Brain microvascular endothelial cell (primary cell): ENCODE measurements around the gene RNF31.

ENCODE experiments used
- DNase-seq: peaks from one replicate; pipeline ENCODE4 v3.0.0-alpha.2; 2020
- H3K27ac ChIP-seq: fragments of 250-450 bp; sonication (Bioruptor Pico); 2 replicates; pipeline ENCODE4 v1.5.1; 2020; ENCODE audit warnings: mild to moderate bottlenecking, moderate library complexity
- H3K27me3 ChIP-seq: fragments of 250-450 bp; sonication (Bioruptor Pico); replicated peaks from 2 replicates; pipeline ENCODE4 v1.5.1; 2020; ENCODE audit warnings: mild to moderate bottlenecking
- H3K36me3 ChIP-seq: fragments of 250-450 bp; sonication (Bioruptor Pico); replicated peaks from 2 replicates; pipeline ENCODE4 v1.5.1; 2020; ENCODE audit warnings: mild to moderate bottlenecking
- H3K4me3 ChIP-seq: 2 replicates; pipeline ENCODE4 v1.5.1; 2011; ENCODE audit warnings: low read depth, mild to moderate bottlenecking, control low read depth, low read length, moderate library complexity
- CTCF ChIP-seq: IDR thresholded peaks from 2 replicates; pipeline ENCODE4 v1.5.1; 2011; ENCODE audit warnings: low read depth, mild to moderate bottlenecking, moderate library complexity, low read length, control low read depth, inconsistent platforms; ENCODE audit errors: missing control alignments
- in situ Hi-C: cut with HindIII; loops from 2 replicates; pipeline ENCODE4 v1.10.0; 2017; ENCODE audit warnings: low sequenced_read_pairs, low pct_ligation_motif_present

RNF31 gene

GRCh38 chr14:24130380-24130716, 16.9 kb upstream of the RNF31 start, which contains the start of gene FITM1:
Gene FITM1 (plus strand): TSS chr14:24130659. CDS start chr14:24131564, 905 bp downstream.
- no peak for TF ChIP-seq CTCF
- DNase-seq, result no peak
- Histone ChIP-seq H3K27ac (no peak within 1 kb of the TSS), H3K27me3 (no peaks in the 10 kb centered on the region), H3K4me3 (no peak within 1 kb of the TSS), H3K36me3 (no peaks in the 10 kb centered on the region)
- in situ Hi-C loops, result no loop called here

- H3K36me3 ChIP-seq, result no peaks in the 10 kb centered on the region
- TF ChIP-seq CTCF, result no peak
Observed at GRCh38 chr14:24130717-24131548, 16.4 kb upstream of the RNF31 start.

GRCh38 chr14:24131549-24131966, 15.7 kb upstream of the RNF31 start:
- H3K27ac ChIP-seq, result no peak overlapping the region
- H3K4me3 ChIP-seq, result no peak overlapping the region
- H3K27me3 ChIP-seq, result no peaks in the 10 kb centered on the region
- no peak for DNase-seq
- H3K36me3 ChIP-seq, result no peaks in the 10 kb centered on the region
- in situ Hi-C loops, result no loop called here
- TF ChIP-seq CTCF, result no peak

More at GRCh38 chr14:24130717-24131548, 16.4 kb upstream of the RNF31 start:
- in situ Hi-C loops, result no loop called here
- no peak overlapping the region for H3K27ac ChIP-seq
- DNase-seq, result no peak
- no peak overlapping the region for H3K4me3 ChIP-seq
- H3K27me3 ChIP-seq, result no peaks in the 10 kb centered on the region

GRCh38 chr14:24132061-24132685, 15.1 kb upstream of the RNF31 start:
- H3K27me3 ChIP-seq, result no peaks in the 10 kb centered on the region
- no peak for TF ChIP-seq CTCF
- no peak overlapping the region for H3K27ac ChIP-seq
- in situ Hi-C loops, result no loop called here
- no peak overlapping the region for H3K4me3 ChIP-seq
- DNase-seq, result no peak
- H3K36me3 ChIP-seq, result no peaks in the 10 kb centered on the region

GRCh38 chr14:24132976-24133375, 14.3 kb upstream of the RNF31 start:
- H3K27ac ChIP-seq, result no peak overlapping the region
- TF ChIP-seq CTCF, result no peak
- no peaks in the 10 kb centered on the region for H3K27me3 ChIP-seq
- in situ Hi-C loops, result no loop called here
- no peak for DNase-seq
- H3K4me3 ChIP-seq, result no peak overlapping the region
- peaks cover 5% of the 10 kb centered on the region for H3K36me3 ChIP-seq
